PFSK-1 (cell line): ENCODE measurements around the gene CCL14.

Experiments used
- FOXP2 ChIP-seq: optimal IDR thresholded peaks from 2 replicates; pipeline ENCODE3; 2011; ENCODE audit warnings: borderline replicate concordance, control low read depth, inconsistent platforms; ENCODE audit not compliant: insufficient read depth; ENCODE audit errors: extremely low read length, extremely low read depth
- POLR2AphosphoS5 ChIP-seq: IDR thresholded peaks from 2 replicates; pipeline ENCODE4 v1.6.1; 2012; ENCODE audit warnings: low read depth, mild to moderate bottlenecking, control low read depth, low read length, moderate library complexity
- SIN3A ChIP-seq: IDR thresholded peaks from 2 replicates; pipeline ENCODE4 v1.6.1; 2012; ENCODE audit warnings: mild to moderate bottlenecking, low read length, moderate library complexity, borderline replicate concordance; ENCODE audit not compliant: insufficient read depth
- TAF1 ChIP-seq: IDR thresholded peaks from 2 replicates; pipeline ENCODE4 v1.6.1; 2012; ENCODE audit warnings: low read length, control low read depth, borderline replicate concordance; ENCODE audit not compliant: insufficient read depth
- TF ChIP-seq, protein P1 (sequence below), 2 experiments: IDR thresholded peaks; 2 replicates each; pipeline versions ENCODE4 v1.6.1 to v1.8.0; 2011 to 2012; ENCODE audit warnings: low read depth in 2 of 2, low read length in 2 of 2, control low read depth in 1 of 2, inconsistent platforms in 1 of 2, mild to moderate bottlenecking in 1 of 2, moderate library complexity in 1 of 2; ENCODE audit not compliant: insufficient read depth in 1 of 2

CCL14 gene

DNA sequence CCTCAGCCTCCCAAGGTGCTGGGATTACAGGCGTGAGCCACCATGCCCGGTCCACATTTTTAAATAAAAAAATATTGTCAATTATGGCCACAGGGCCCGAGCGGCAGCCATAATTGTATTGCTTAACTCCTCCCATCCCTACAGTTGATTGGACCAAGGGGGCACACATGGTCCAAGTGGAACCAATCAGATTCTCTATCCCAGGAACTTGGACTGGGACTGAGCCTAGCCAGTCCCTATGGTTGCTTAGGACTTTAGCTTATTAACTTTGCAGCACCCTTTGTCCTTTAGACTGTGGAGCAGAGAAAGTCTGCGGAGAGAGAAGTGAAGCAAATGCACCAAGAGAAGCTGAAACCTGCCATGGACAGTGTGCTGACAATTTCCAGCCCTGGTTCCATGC lies 50.5 kb downstream of the CCL14 start:
- TF ChIP-seq TAF1 = no peak
- TF ChIP-seq, protein P1, sequence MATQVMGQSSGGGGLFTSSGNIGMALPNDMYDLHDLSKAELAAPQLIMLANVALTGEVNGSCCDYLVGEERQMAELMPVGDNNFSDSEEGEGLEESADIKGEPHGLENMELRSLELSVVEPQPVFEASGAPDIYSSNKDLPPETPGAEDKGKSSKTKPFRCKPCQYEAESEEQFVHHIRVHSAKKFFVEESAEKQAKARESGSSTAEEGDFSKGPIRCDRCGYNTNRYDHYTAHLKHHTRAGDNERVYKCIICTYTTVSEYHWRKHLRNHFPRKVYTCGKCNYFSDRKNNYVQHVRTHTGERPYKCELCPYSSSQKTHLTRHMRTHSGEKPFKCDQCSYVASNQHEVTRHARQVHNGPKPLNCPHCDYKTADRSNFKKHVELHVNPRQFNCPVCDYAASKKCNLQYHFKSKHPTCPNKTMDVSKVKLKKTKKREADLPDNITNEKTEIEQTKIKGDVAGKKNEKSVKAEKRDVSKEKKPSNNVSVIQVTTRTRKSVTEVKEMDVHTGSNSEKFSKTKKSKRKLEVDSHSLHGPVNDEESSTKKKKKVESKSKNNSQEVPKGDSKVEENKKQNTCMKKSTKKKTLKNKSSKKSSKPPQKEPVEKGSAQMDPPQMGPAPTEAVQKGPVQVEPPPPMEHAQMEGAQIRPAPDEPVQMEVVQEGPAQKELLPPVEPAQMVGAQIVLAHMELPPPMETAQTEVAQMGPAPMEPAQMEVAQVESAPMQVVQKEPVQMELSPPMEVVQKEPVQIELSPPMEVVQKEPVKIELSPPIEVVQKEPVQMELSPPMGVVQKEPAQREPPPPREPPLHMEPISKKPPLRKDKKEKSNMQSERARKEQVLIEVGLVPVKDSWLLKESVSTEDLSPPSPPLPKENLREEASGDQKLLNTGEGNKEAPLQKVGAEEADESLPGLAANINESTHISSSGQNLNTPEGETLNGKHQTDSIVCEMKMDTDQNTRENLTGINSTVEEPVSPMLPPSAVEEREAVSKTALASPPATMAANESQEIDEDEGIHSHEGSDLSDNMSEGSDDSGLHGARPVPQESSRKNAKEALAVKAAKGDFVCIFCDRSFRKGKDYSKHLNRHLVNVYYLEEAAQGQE (IDR thresholded peaks at IDR 0.05; ENCODE audit: insufficient read depth in 1 of 2, low read depth in 2 of 2, low read length in 2 of 2) = no peak
- no peak for TF ChIP-seq POLR2AphosphoS5
- TF ChIP-seq SIN3A = no peak
- no peak for TF ChIP-seq FOXP2

DNA sequence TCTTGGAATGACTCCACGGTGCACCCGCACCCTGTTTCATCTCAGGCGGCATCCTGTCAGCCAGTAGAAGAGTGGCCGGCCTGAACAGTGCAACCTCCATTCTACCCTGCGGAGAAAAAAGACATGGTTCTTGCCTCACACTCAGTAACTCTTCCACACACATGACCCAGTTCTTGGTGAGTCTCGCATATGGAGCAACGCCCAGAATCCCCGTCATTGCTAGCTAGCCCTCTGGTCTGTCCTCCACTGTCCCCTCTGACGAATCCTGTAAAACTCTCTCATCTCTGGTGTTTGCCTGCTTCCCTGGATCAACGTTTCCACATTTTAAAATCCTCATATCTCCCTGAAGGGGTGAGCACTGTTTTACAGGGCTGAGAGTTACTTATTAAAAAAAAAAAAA lies 51.8 kb downstream of the CCL14 start:
- TF ChIP-seq TAF1 = no peak
- TF ChIP-seq SIN3A = no peak
- TF ChIP-seq, protein P1 (IDR thresholded peaks at IDR 0.05; ENCODE audit: insufficient read depth in 1 of 2, low read depth in 2 of 2, low read length in 2 of 2) = no peak
- TF ChIP-seq POLR2AphosphoS5 = no peak
- TF ChIP-seq FOXP2 = no peak
